GM19193 (cell line): ENCODE data around the gene SEL1L.

ENCODE experiments used
- POLR2A ChIP-seq: IDR thresholded peaks from 4 replicates; pipeline ENCODE4 v1.6.1; 2011; ENCODE audit not compliant: insufficient read depth, insufficient read length; ENCODE audit errors: extremely low read depth

Gene SEL1L

GRCh38 chr14:81536241-81536771 is 2.7 kb upstream of the SEL1L start:
- TF ChIP-seq POLR2A, result no peak

GRCh38 chr14:81535396-81536164 is 1.9 kb upstream of the SEL1L start:
- TF ChIP-seq POLR2A, result no peak

- no peak for TF ChIP-seq POLR2A
Measured at GRCh38 chr14:81534510-81535074, 939 bp upstream of the SEL1L start.

- TF ChIP-seq POLR2A, result no peak
Measured at GRCh38 chr14:81533212-81533535, 479 bp downstream of the SEL1L start.

GRCh38 chr14:81529391-81529790 is 4.3 kb downstream of the SEL1L start:
- TF ChIP-seq POLR2A, result no peak

- TF ChIP-seq POLR2A, result no peak
Measured at GRCh38 chr14:81525129-81525528, 8.5 kb downstream of the SEL1L start.

- TF ChIP-seq POLR2A, result no peak
Measured at GRCh38 chr14:81523616-81524015, 10.0 kb downstream of the SEL1L start.

GRCh38 chr14:81523016-81523415 is 10.6 kb downstream of the SEL1L start:
- no peak for TF ChIP-seq POLR2A

GRCh38 chr14:81521356-81521755 is 12.3 kb downstream of the SEL1L start:
- TF ChIP-seq POLR2A, result no peak

- no peak for TF ChIP-seq POLR2A
Measured at GRCh38 chr14:81519200-81520011, 14.2 kb downstream of the SEL1L start.

- TF ChIP-seq POLR2A, result no peak
Measured at GRCh38 chr14:81517798-81518398, 15.8 kb downstream of the SEL1L start.

- TF ChIP-seq POLR2A, result no peak
Measured at GRCh38 chr14:81516986-81517797, 16.5 kb downstream of the SEL1L start.

GRCh38 chr14:81511111-81511904 is 22.3 kb downstream of the SEL1L start:
- no peak for TF ChIP-seq POLR2A
